HG02678 (cell line): Measurements from ENCODE around the gene CBARP.

Experiments used
- ATAC-seq: cut with Tn5 transposase; IDR thresholded peaks from one replicate; pipeline ENCODE4 v1.9.1; 2021; ENCODE audit warnings: mild to moderate bottlenecking, moderate library complexity; ENCODE audit not compliant: unreplicated experiment

The CBARP gene

GRCh38 chr19:1275260-1275975 is 37.6 kb upstream of the CBARP start, which contains the start of gene FAM174C:
TSS of gene FAM174C (plus strand) at chr19:1275530. CDS start at chr19:1275550, 20 bp downstream.
- ATAC-seq: peak; percentile 78

GRCh38 chr19:1274852-1275259 is 37.1 kb upstream of the CBARP start:
- ATAC-seq: no peak

GRCh38 chr19:1274081-1274851 is 36.5 kb upstream of the CBARP start:
- ATAC-seq: no peak

GRCh38 chr19:1273263-1274041 is 35.6 kb upstream of the CBARP start:
- no peak for ATAC-seq

GRCh38 chr19:1272423-1273262 is 34.8 kb upstream of the CBARP start:
- no peak for ATAC-seq

GRCh38 chr19:1271528-1272422 is 34.0 kb upstream of the CBARP start:
- no peak for ATAC-seq

GRCh38 chr19:1270854-1271527 is 33.2 kb upstream of the CBARP start:
- ATAC-seq: no peak

- ATAC-seq: no peak
Observed at GRCh38 chr19:1270213-1270853, 32.5 kb upstream of the CBARP start.

GRCh38 chr19:1269478-1270212 is 31.8 kb upstream of the CBARP start:
- ATAC-seq: peak; percentile 30

- ATAC-seq: peak; percentile 67
Observed at GRCh38 chr19:1269065-1269477, 31.3 kb upstream of the CBARP start, which contains the start of gene CIRBP. TSS of gene CIRBP (plus strand) at chr19:1269332. CDS start at chr19:1270934, 1,602 bp downstream.

- no peak for ATAC-seq
Observed at GRCh38 chr19:1268226-1269064, 30.6 kb upstream of the CBARP start.

- no peak for ATAC-seq
Observed at GRCh38 chr19:1267477-1268225, 29.8 kb upstream of the CBARP start.

GRCh38 chr19:1266916-1267476 is 29.2 kb upstream of the CBARP start:
- peak; percentile 13 for ATAC-seq

- peak; percentile 37 for ATAC-seq
Observed at GRCh38 chr19:1266129-1266915, 28.5 kb upstream of the CBARP start.

GRCh38 chr19:1265615-1266128 is 27.9 kb upstream of the CBARP start:
- no peak for ATAC-seq
